ENCODE data around the gene PRRT3. TPM values are rescaled to one million over a fixed set of nuclear protein-coding genes. Genes with fewer than 3 reads are reported as not detected.

The PRRT3 gene
- total and polyA plus RNA-seq, 2 experiments from 2014 or later = 4.3 to 6.9 TPM

- TF ChIP-seq, protein P1, sequence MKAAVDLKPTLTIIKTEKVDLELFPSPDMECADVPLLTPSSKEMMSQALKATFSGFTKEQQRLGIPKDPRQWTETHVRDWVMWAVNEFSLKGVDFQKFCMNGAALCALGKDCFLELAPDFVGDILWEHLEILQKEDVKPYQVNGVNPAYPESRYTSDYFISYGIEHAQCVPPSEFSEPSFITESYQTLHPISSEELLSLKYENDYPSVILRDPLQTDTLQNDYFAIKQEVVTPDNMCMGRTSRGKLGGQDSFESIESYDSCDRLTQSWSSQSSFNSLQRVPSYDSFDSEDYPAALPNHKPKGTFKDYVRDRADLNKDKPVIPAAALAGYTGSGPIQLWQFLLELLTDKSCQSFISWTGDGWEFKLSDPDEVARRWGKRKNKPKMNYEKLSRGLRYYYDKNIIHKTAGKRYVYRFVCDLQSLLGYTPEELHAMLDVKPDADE (IDR thresholded peaks at IDR 0.05) = no peak
- TF ChIP-seq REST (IDR thresholded peaks at IDR 0.05; ENCODE audit: unreplicated experiment) (no peak), EZH2phosphoT487 (IDR thresholded peaks at IDR 0.05; ENCODE audit: unreplicated experiment) (no peak), CREB1 (CRISPR knock-in tag; IDR thresholded peaks at IDR 0.05; ENCODE audit: low read depth) (no peak), ZNF114 (CRISPR knock-in tag; IDR thresholded peaks at IDR 0.05) (no peak), CTCF (conservative IDR thresholded peaks at IDR 0.05; ENCODE audit: low read depth in 2 of 2) (no peak), STAT1 (IDR thresholded peaks at IDR 0.05; ENCODE audit: unreplicated experiment) (no peak), JUNB (IDR thresholded peaks at IDR 0.05; ENCODE audit: unreplicated experiment) (no peak), NANOG (IDR thresholded peaks at IDR 0.05; ENCODE audit: borderline replicate concordance) (no peak), EZH2 (IDR thresholded peaks at IDR 0.05; ENCODE audit: low read depth, unreplicated experiment) (no peak)
Observed at GRCh38 chr3:9965200-9965875, 13.1 kb upstream of the PRRT3 start (continued).

GRCh38 chr3:9957214-9957613 lies 5.0 kb upstream of the PRRT3 start:
- H3K27me3 Mint-ChIP-seq (ENCODE audit: insufficient read depth, low read depth, poor library complexity) = peaks cover 6% of the 10 kb centered on the region
- H3K4me1 Mint-ChIP-seq = peaks cover 23% of the 10 kb centered on the region
- ATAC-seq = no peak
- H3K27ac ChIP-seq (ENCODE audit: low read depth) = no peak overlapping the region
- H2AFZ ChIP-seq = no peak overlapping the region
- H4K20me1 ChIP-seq (replicated peaks; ENCODE audit: insufficient read depth) = no peaks in the 10 kb centered on the region; the same call in 1 of the 2 replicates
- no peak overlapping the region for H3K4me3 Mint-ChIP-seq
- H3K36me3 Mint-ChIP-seq (ENCODE audit: low read depth) = no peaks in the 10 kb centered on the region; the same call in 2 of the 3 replicates
- no peaks in the 10 kb centered on the region for H3K9me3 Mint-ChIP-seq
- peaks cover 4% of the 10 kb centered on the region; the same call in 1 of the 2 replicates for H3F3A ChIP-seq (replicated peaks; ENCODE audit: low read depth)
- peaks cover 12% of the 10 kb centered on the region for H3K4me1 ChIP-seq (ENCODE audit: insufficient read depth)
- H3K4me2 ChIP-seq = no peak overlapping the region
- TF ChIP-seq CTCF (conservative IDR thresholded peaks at IDR 0.05; ENCODE audit: low read depth in 2 of 2) (peak; percentile 25 to 34; a peak in 3 of 4 replicates), EZH2phosphoT487 (IDR thresholded peaks at IDR 0.05; ENCODE audit: unreplicated experiment) (no peak)
- DNase-seq (ENCODE audit: low spot score) = peak; percentile 30
- no peak overlapping the region for H3K4me3 ChIP-seq
- H3K9me2 ChIP-seq (ENCODE audit: insufficient read depth) = no peaks in the 10 kb centered on the region
- peaks cover 13% of the 10 kb centered on the region; the same call in 1 of the 2 replicates for H3K27me3 ChIP-seq (ENCODE audit: insufficient read depth)
- H3K79me2 ChIP-seq (replicated peaks; ENCODE audit: insufficient read depth) = no peaks in the 10 kb centered on the region
- no peak overlapping the region for H3K27ac Mint-ChIP-seq
- no peaks in the 10 kb centered on the region for H3K36me3 ChIP-seq (ENCODE audit: insufficient read depth)
